Measurements from ENCODE around the gene HDGFL3. TPM values are rescaled to one million over a fixed set of nuclear protein-coding genes. Genes with fewer than 3 reads are reported as not detected.

HDGFL3 gene
- total RNA-seq, 1 donor = 27.5 TPM

- Histone ChIP-seq H3K36me3 (ENCODE audit: insufficient read depth, low read length) (no peaks in the 10 kb centered on the region), H3K9me3 (ENCODE audit: low read depth, low read length) (no peaks in the 10 kb centered on the region), H3K27me3 (ENCODE audit: insufficient read depth, low read length) (no peaks in the 10 kb centered on the region), H3K4me3 (ENCODE audit: insufficient read depth, low read length) (no peak overlapping the region), H3K4me1 (ENCODE audit: insufficient read depth, low read length) (peaks cover 3% of the 10 kb centered on the region), H3K4me2 (ENCODE audit: insufficient read depth, low read length) (no peak overlapping the region), H3K79me2 (ENCODE audit: insufficient read depth, low read length) (peaks cover 76% of the 10 kb centered on the region), H2AFZ (ENCODE audit: low read length) (no peak overlapping the region), H3K27ac (ENCODE audit: low read depth, low read length) (no peak overlapping the region), H4K20me1 (ENCODE audit: insufficient read depth, low read length) (peaks cover 18% of the 10 kb centered on the region)
- no peak for TF ChIP-seq CTCF (IDR thresholded peaks at IDR 0.05; ENCODE audit: extremely low read depth, low read depth, low read length)
- DNase-seq (ENCODE audit: insufficient read length, low spot score, missing footprints) = no peak
These were observed 40.8 kb downstream of the HDGFL3 start for GRCh38 chr15:83166830-83167229.

DNA sequence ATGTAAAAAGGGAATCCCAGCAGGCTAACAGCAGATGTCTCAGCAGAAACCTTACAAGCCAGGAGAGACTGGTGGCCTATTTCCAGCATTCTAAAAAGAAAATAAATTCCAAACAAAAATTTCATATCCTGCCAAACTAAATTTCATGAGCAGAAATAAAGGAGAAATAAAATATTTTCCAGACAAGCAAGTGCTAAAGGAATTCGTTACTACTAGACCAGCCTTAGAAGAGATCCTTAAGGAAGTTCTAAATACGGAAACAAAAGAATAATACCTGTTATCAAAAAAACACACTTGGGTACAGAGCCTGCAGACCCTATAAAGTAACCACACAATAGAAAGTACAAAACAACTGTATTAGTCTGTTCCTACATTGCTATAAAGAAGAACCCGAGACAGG is 41.4 kb downstream of the HDGFL3 start:
- H3K4me1 ChIP-seq (ENCODE audit: insufficient read depth, low read length) = peaks cover 3% of the 10 kb centered on the region
- H3K4me3 ChIP-seq (ENCODE audit: insufficient read depth, low read length) = no peak overlapping the region
- no peak overlapping the region for H3K27ac ChIP-seq (ENCODE audit: low read depth, low read length)
- H3K4me2 ChIP-seq (ENCODE audit: insufficient read depth, low read length) = no peak overlapping the region
- H2AFZ ChIP-seq (ENCODE audit: low read length) = no peak overlapping the region
- H3K27me3 ChIP-seq (ENCODE audit: insufficient read depth, low read length) = no peaks in the 10 kb centered on the region
- peaks cover 14% of the 10 kb centered on the region for H4K20me1 ChIP-seq (ENCODE audit: insufficient read depth, low read length)
- no peak for TF ChIP-seq CTCF (IDR thresholded peaks at IDR 0.05; ENCODE audit: extremely low read depth, low read depth, low read length)
- H3K36me3 ChIP-seq (ENCODE audit: insufficient read depth, low read length) = no peaks in the 10 kb centered on the region
- DNase-seq (ENCODE audit: insufficient read length, low spot score, missing footprints) = no peak
- H3K9me3 ChIP-seq (ENCODE audit: low read depth, low read length) = no peaks in the 10 kb centered on the region
- peaks cover 70% of the 10 kb centered on the region for H3K79me2 ChIP-seq (ENCODE audit: insufficient read depth, low read length)

- Histone ChIP-seq H2AFZ (ENCODE audit: low read length) (no peak overlapping the region), H3K79me2 (ENCODE audit: insufficient read depth, low read length) (peaks cover 61% of the 10 kb centered on the region), H3K27ac (ENCODE audit: low read depth, low read length) (peak overlapping the region; percentile 53), H4K20me1 (ENCODE audit: insufficient read depth, low read length) (peaks cover 8% of the 10 kb centered on the region), H3K4me3 (ENCODE audit: insufficient read depth, low read length) (no peak overlapping the region), H3K4me2 (ENCODE audit: insufficient read depth, low read length) (peak overlapping the region; percentile 30), H3K9me3 (ENCODE audit: low read depth, low read length) (no peaks in the 10 kb centered on the region), H3K36me3 (ENCODE audit: insufficient read depth, low read length) (peaks cover under 1% of the 10 kb centered on the region), H3K4me1 (ENCODE audit: insufficient read depth, low read length) (peaks cover 3% of the 10 kb centered on the region), H3K27me3 (ENCODE audit: insufficient read depth, low read length) (no peaks in the 10 kb centered on the region)
- DNase-seq (ENCODE audit: insufficient read length, low spot score, missing footprints) = no peak
- TF ChIP-seq CTCF (IDR thresholded peaks at IDR 0.05; ENCODE audit: extremely low read depth, low read depth, low read length) = no peak
These were observed 42.7 kb downstream of the HDGFL3 start for GRCh38 chr15:83164771-83165404.

GRCh38 chr15:83164111-83164770 is 43.4 kb downstream of the HDGFL3 start:
- no peaks in the 10 kb centered on the region for H3K9me3 ChIP-seq (ENCODE audit: low read depth, low read length)
- peak overlapping the region; percentile 30 for H3K4me2 ChIP-seq (ENCODE audit: insufficient read depth, low read length)
- no peaks in the 10 kb centered on the region for H3K27me3 ChIP-seq (ENCODE audit: insufficient read depth, low read length)
- peaks cover 6% of the 10 kb centered on the region for H3K36me3 ChIP-seq (ENCODE audit: insufficient read depth, low read length)
- no peak for DNase-seq (ENCODE audit: insufficient read length, low spot score, missing footprints)
- H2AFZ ChIP-seq (ENCODE audit: low read length) = no peak overlapping the region
- H3K4me3 ChIP-seq (ENCODE audit: insufficient read depth, low read length) = no peak overlapping the region
- H4K20me1 ChIP-seq (ENCODE audit: insufficient read depth, low read length) = peaks cover 5% of the 10 kb centered on the region
- H3K27ac ChIP-seq (ENCODE audit: low read depth, low read length) = peak overlapping the region; percentile 53
- H3K4me1 ChIP-seq (ENCODE audit: insufficient read depth, low read length) = peaks cover 3% of the 10 kb centered on the region
- peaks cover 55% of the 10 kb centered on the region for H3K79me2 ChIP-seq (ENCODE audit: insufficient read depth, low read length)
- TF ChIP-seq CTCF (IDR thresholded peaks at IDR 0.05; ENCODE audit: extremely low read depth, low read depth, low read length) = no peak
